ENCODE results near the gene XRCC1. TPM values are rescaled to one million over a fixed set of nuclear protein-coding genes. Genes with fewer than 3 reads are reported as not detected.

XRCC1 gene
- total RNA-seq, 1 experiment from 2014 or later = 40.7 TPM

GRCh38 chr19:43534305-43534815 lies 41.0 kb downstream of the XRCC1 start:
- Histone ChIP-seq H3K4me3 (ENCODE audit: low read depth, low read length) (peak overlapping the region; percentile 5; the same call in 1 of the 2 replicates), H3K27me3 (replicated peaks; ENCODE audit: control insufficient read depth, insufficient read depth, low read length) (no peaks in the 10 kb centered on the region), H3K4me1 (0 out of 2 replicates have a peak, but pooled peaks cover 4% of the 10 kb centered on the region), H3K36me3 (ENCODE audit: control insufficient read depth, insufficient read depth, low read length) (peaks cover 1% of the 10 kb centered on the region; the same call in 1 of the 2 replicates), H3K9me3 (peaks cover 6% of the 10 kb centered on the region; the same call in 1 of the 2 replicates)
- no peak for DNase-seq
- intact Hi-C loops (cut with micrococcal nuclease; ENCODE audit: unreplicated experiment) = loop anchor here (10.0 kb wide), 1 partner anchor 120 kb away; no protein-coding TSS in a partner anchor
- TF ChIP-seq, protein P1, sequence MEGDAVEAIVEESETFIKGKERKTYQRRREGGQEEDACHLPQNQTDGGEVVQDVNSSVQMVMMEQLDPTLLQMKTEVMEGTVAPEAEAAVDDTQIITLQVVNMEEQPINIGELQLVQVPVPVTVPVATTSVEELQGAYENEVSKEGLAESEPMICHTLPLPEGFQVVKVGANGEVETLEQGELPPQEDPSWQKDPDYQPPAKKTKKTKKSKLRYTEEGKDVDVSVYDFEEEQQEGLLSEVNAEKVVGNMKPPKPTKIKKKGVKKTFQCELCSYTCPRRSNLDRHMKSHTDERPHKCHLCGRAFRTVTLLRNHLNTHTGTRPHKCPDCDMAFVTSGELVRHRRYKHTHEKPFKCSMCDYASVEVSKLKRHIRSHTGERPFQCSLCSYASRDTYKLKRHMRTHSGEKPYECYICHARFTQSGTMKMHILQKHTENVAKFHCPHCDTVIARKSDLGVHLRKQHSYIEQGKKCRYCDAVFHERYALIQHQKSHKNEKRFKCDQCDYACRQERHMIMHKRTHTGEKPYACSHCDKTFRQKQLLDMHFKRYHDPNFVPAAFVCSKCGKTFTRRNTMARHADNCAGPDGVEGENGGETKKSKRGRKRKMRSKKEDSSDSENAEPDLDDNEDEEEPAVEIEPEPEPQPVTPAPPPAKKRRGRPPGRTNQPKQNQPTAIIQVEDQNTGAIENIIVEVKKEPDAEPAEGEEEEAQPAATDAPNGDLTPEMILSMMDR (IDR thresholded peaks at IDR 0.05; ENCODE audit: insufficient read depth in 1 of 2, low read depth in 1 of 2, low read length in 1 of 2, severe bottlenecking in 1 of 2, unreplicated experiment in 1 of 2) = no peak
- no TSS peak for BruUV-seq (replicated peaks)
- Mint-ChIP-seq H3K36me3 (ENCODE audit: insufficient read depth, unreplicated experiment) (peaks cover 43% of the 10 kb centered on the region), H3K4me3 (ENCODE audit: unreplicated experiment) (peak overlapping the region; percentile 96), H3K4me1 (ENCODE audit: low read depth, unreplicated experiment) (peaks cover 6% of the 10 kb centered on the region), H3K27ac (ENCODE audit: unreplicated experiment) (no peak overlapping the region), H3K9me3 (ENCODE audit: unreplicated experiment) (peaks cover 8% of the 10 kb centered on the region), H3K27me3 (ENCODE audit: insufficient read depth, unreplicated experiment) (no peaks in the 10 kb centered on the region)
- ChIA-PET CTCF (interaction anchor here (1.7 to 2.4 kb wide), 4 partner anchors 15 to 60 kb away, joined by 9 to 14 read pairs (median 12); partner anchors contain the start of gene PHLDB3), POLR2A (interaction anchor here (1.7 to 2.1 kb wide), 3 partner anchors 30 to 134 kb away, joined by 8 to 10 read pairs (median 8); partner anchors contain the start of genes IRGQ, PHLDB3 and ZNF576)

GRCh38 chr19:43533546-43534304 lies 41.6 kb downstream of the XRCC1 start:
- CTCF ChIA-PET = interaction anchor here (0.6 to 2.4 kb wide), 10 partner anchors 9 to 146 kb away, joined by 3 to 14 read pairs (median 8); partner anchors contain the start of genes IRGQ, PHLDB3 and ZNF576
- H3K27me3 Mint-ChIP-seq (ENCODE audit: insufficient read depth, unreplicated experiment) = no peaks in the 10 kb centered on the region
- TF ChIP-seq, protein P1 (IDR thresholded peaks at IDR 0.05; ENCODE audit: insufficient read depth in 1 of 2, low read depth in 1 of 2, low read length in 1 of 2, severe bottlenecking in 1 of 2, unreplicated experiment in 1 of 2) = no peak
- H3K9me3 ChIP-seq = no peaks in the 10 kb centered on the region
- no peaks in the 10 kb centered on the region for H3K27me3 ChIP-seq (replicated peaks; ENCODE audit: control insufficient read depth, insufficient read depth, low read length)
- H3K9me3 Mint-ChIP-seq (ENCODE audit: unreplicated experiment) = peaks cover 2% of the 10 kb centered on the region
- peak; percentile 98 to 99 for DNase-seq
- POLR2A ChIA-PET = interaction anchor here (0.6 to 2.1 kb wide), 5 partner anchors 13 to 135 kb away, joined by 4 to 10 read pairs (median 8); partner anchors contain the start of genes IRGQ, PHLDB3 and ZNF576
- H3K4me1 ChIP-seq = 0 out of 2 replicates have a peak, but pooled peaks cover 4% of the 10 kb centered on the region
- BruUV-seq (replicated peaks) = no TSS peak
- peaks cover 1% of the 10 kb centered on the region; the same call in 1 of the 2 replicates for H3K36me3 ChIP-seq (ENCODE audit: control insufficient read depth, insufficient read depth, low read length)
- H3K36me3 Mint-ChIP-seq (ENCODE audit: insufficient read depth, unreplicated experiment) = peaks cover 37% of the 10 kb centered on the region
- H3K4me3 Mint-ChIP-seq (ENCODE audit: unreplicated experiment) = peak overlapping the region; percentile 96
- intact Hi-C loops (cut with micrococcal nuclease; ENCODE audit: unreplicated experiment) = loop anchor here (1.0 to 10.0 kb wide), 4 partner anchors 8 to 121 kb away; partner anchors contain the start of genes IRGQ, PHLDB3 and ZNF576
- H3K4me1 Mint-ChIP-seq (ENCODE audit: low read depth, unreplicated experiment) = peaks cover 6% of the 10 kb centered on the region
- H3K27ac Mint-ChIP-seq (ENCODE audit: unreplicated experiment) = peak overlapping the region; percentile 96
- H3K4me3 ChIP-seq (ENCODE audit: low read depth, low read length) = peak overlapping the region; percentile 60
